ENCODE results near the gene DLGAP1. TPM values are rescaled to one million over a fixed set of nuclear protein-coding genes. Genes with fewer than 3 reads are reported as not detected.

Gene DLGAP1
- total and polyA plus RNA-seq, 10 of the 15 experiments (the other 5 are each of a cell fraction or from before 2014, with no cell fraction given): 0.23 to 27.6 (median 1.9) TPM

DNA sequence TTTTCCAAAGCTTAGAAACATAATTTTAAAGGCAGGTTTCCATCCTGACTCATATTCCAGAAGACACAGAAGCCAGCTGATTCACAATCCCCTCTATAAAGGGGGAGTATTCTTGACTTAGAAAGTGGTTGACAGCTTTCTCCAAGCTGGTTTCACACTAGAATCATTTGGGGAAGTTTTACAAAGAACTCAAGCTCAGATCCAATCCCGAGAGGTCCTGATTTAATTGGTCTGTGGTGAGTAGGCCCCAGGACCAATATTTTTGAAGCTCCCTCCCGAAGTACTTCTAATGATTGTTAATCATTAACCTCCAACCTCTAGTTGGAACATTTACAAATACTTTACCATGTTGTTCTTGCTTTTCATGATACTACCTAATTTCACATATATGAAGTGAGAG is 184.1 kb downstream of the DLGAP1 start (continued):
- TF ChIP-seq BACH1 (IDR thresholded peaks at IDR 0.05; ENCODE audit: borderline replicate concordance) (no peak), JUND (IDR thresholded peaks at IDR 0.05; ENCODE audit: low read depth, low read length) (no peak), NBN (IDR thresholded peaks at IDR 0.05) (0 out of 2 replicates have a peak, but pooled peaks have one; percentile 37), NR2C1 (IDR thresholded peaks at IDR 0.05) (no peak), PAX5 (IDR thresholded peaks at IDR 0.05; ENCODE audit: borderline replicate concordance, low read depth, low read length) (no peak), BMI1 (IDR thresholded peaks at IDR 0.05; ENCODE audit: borderline replicate concordance) (peak; percentile 47; the same call in 1 of the 2 replicates), SMAD1 (IDR thresholded peaks at IDR 0.05; ENCODE audit: low read depth, partially characterized antibody) (no peak), RUNX3 (IDR thresholded peaks at IDR 0.05; ENCODE audit: low read length) (no peak), MTA2 (IDR thresholded peaks at IDR 0.05; ENCODE audit: low read depth) (peak; percentile 89), CBX3 (IDR thresholded peaks at IDR 0.05; ENCODE audit: borderline replicate concordance, low read depth) (no peak), ATF7 (IDR thresholded peaks at IDR 0.05; ENCODE audit: low read depth) (peak; percentile 33; the same call in 1 of the 2 replicates), POLR2AphosphoS2 (IDR thresholded peaks at IDR 0.05; ENCODE audit: low read depth, low read length) (no peak), STAT3 (IDR thresholded peaks at IDR 0.05; ENCODE audit: low read depth, low read length) (no peak), RELA (IDR thresholded peaks at IDR 0.05; ENCODE audit: borderline replicate concordance, partially characterized antibody) (no peak), ZNF217 (IDR thresholded peaks at IDR 0.05) (peak; percentile 48; the same call in 1 of the 2 replicates), SP1 (IDR thresholded peaks at IDR 0.05; ENCODE audit: low read depth, low read length) (no peak), SREBF2 (IDR thresholded peaks at IDR 0.05; ENCODE audit: low read length) (no peak), MXI1 (IDR thresholded peaks at IDR 0.05; ENCODE audit: low read depth, low read length) (no peak), EP300 (IDR thresholded peaks at IDR 0.05; ENCODE audit: borderline replicate concordance in 1 of 2, control insufficient read depth in 1 of 2, low read depth in 2 of 2, low read length in 2 of 2) (0 out of 4 replicates have a peak, but pooled peaks have one; percentile 21 to 39), ASH2L (IDR thresholded peaks at IDR 0.05; ENCODE audit: borderline replicate concordance, low read depth) (no peak), SREBF1 (IDR thresholded peaks at IDR 0.05; ENCODE audit: low read length) (no peak), IKZF1 (conservative IDR thresholded peaks at IDR 0.05) (peak; percentile 92), BHLHE40 (IDR thresholded peaks at IDR 0.05; ENCODE audit: borderline replicate concordance in 1 of 2, low read depth in 2 of 2, low read length in 1 of 2) (0 out of 4 replicates have a peak, but pooled peaks of 1 of the 2 experiments have one; percentile 5)
- TF ChIP-seq, protein P1, sequence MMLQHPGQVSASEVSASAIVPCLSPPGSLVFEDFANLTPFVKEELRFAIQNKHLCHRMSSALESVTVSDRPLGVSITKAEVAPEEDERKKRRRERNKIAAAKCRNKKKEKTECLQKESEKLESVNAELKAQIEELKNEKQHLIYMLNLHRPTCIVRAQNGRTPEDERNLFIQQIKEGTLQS (IDR thresholded peaks at IDR 0.05; ENCODE audit: borderline replicate concordance, extremely low read depth, low read depth, low read length): no peak
- TF ChIP-seq, protein P2, sequence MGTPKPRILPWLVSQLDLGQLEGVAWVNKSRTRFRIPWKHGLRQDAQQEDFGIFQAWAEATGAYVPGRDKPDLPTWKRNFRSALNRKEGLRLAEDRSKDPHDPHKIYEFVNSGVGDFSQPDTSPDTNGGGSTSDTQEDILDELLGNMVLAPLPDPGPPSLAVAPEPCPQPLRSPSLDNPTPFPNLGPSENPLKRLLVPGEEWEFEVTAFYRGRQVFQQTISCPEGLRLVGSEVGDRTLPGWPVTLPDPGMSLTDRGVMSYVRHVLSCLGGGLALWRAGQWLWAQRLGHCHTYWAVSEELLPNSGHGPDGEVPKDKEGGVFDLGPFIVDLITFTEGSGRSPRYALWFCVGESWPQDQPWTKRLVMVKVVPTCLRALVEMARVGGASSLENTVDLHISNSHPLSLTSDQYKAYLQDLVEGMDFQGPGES (IDR thresholded peaks at IDR 0.05): no peak
- TF ChIP-seq, protein P3, sequence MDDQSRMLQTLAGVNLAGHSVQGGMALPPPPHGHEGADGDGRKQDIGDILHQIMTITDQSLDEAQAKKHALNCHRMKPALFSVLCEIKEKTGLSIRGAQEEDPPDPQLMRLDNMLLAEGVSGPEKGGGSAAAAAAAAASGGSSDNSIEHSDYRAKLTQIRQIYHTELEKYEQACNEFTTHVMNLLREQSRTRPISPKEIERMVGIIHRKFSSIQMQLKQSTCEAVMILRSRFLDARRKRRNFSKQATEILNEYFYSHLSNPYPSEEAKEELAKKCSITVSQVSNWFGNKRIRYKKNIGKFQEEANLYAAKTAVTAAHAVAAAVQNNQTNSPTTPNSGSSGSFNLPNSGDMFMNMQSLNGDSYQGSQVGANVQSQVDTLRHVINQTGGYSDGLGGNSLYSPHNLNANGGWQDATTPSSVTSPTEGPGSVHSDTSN (IDR thresholded peaks at IDR 0.05; ENCODE audit: insufficient replicate concordance, low read depth, low read length): no peak
- TF ChIP-seq, protein P4, sequence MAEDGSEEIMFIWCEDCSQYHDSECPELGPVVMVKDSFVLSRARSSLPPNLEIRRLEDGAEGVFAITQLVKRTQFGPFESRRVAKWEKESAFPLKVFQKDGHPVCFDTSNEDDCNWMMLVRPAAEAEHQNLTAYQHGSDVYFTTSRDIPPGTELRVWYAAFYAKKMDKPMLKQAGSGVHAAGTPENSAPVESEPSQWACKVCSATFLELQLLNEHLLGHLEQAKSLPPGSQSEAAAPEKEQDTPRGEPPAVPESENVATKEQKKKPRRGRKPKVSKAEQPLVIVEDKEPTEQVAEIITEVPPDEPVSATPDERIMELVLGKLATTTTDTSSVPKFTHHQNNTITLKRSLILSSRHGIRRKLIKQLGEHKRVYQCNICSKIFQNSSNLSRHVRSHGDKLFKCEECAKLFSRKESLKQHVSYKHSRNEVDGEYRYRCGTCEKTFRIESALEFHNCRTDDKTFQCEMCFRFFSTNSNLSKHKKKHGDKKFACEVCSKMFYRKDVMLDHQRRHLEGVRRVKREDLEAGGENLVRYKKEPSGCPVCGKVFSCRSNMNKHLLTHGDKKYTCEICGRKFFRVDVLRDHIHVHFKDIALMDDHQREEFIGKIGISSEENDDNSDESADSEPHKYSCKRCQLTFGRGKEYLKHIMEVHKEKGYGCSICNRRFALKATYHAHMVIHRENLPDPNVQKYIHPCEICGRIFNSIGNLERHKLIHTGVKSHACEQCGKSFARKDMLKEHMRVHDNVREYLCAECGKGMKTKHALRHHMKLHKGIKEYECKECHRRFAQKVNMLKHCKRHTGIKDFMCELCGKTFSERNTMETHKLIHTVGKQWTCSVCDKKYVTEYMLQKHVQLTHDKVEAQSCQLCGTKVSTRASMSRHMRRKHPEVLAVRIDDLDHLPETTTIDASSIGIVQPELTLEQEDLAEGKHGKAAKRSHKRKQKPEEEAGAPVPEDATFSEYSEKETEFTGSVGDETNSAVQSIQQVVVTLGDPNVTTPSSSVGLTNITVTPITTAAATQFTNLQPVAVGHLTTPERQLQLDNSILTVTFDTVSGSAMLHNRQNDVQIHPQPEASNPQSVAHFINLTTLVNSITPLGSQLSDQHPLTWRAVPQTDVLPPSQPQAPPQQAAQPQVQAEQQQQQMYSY (CRISPR knock-in tag; IDR thresholded peaks at IDR 0.05): no peak
